Limb (tissue), 2 donors: Measurements from ENCODE around the gene AGPAT4.
A peak's percentile ranks its signal among the peaks of the same experiment; 100 is the strongest.

Source experiments
- DNase-seq, 2 donors: peaks; one replicate each; pipeline ENCODE4 v3.0.0-alpha.2; 2016; ENCODE audit errors: extremely low spot score in 2 of 2

AGPAT4 gene

GRCh38 chr6:161117308-161117707 is 156.6 kb downstream of the AGPAT4 start:
- DNase-seq = no peak

GRCh38 chr6:161116554-161116953 is 157.3 kb downstream of the AGPAT4 start:
- DNase-seq = no peak

- no peak for DNase-seq
These were observed 158.4 kb downstream of the AGPAT4 start for GRCh38 chr6:161115468-161115867.

- no peak for DNase-seq
These were observed 162.6 kb downstream of the AGPAT4 start for GRCh38 chr6:161111261-161111660.

- no peak for DNase-seq
These were observed 163.7 kb downstream of the AGPAT4 start for GRCh38 chr6:161110028-161110779.

- DNase-seq = no peak
These were observed 164.5 kb downstream of the AGPAT4 start for GRCh38 chr6:161109366-161109765.

GRCh38 chr6:161108916-161109315 is 164.9 kb downstream of the AGPAT4 start:
- DNase-seq = no peak

- DNase-seq = no peak
These were observed 165.8 kb downstream of the AGPAT4 start for GRCh38 chr6:161107779-161108730.

- no peak for DNase-seq
These were observed 168.5 kb downstream of the AGPAT4 start for GRCh38 chr6:161105408-161105807.

- no peak for DNase-seq
These were observed 168.9 kb downstream of the AGPAT4 start for GRCh38 chr6:161104966-161105365.

- no peak for DNase-seq
These were observed 170.4 kb downstream of the AGPAT4 start for GRCh38 chr6:161103475-161103874.

GRCh38 chr6:161101517-161101916 is 172.3 kb downstream of the AGPAT4 start:
- peak; percentile 7 to 41 for DNase-seq

GRCh38 chr6:161100072-161100471 is 173.8 kb downstream of the AGPAT4 start:
- DNase-seq = no peak

GRCh38 chr6:161095916-161096315 is 177.9 kb downstream of the AGPAT4 start:
- no peak for DNase-seq

GRCh38 chr6:161094955-161095354 is 178.9 kb downstream of the AGPAT4 start:
- DNase-seq = no peak

GRCh38 chr6:161091972-161092701 is 181.7 kb downstream of the AGPAT4 start:
- DNase-seq = no peak

GRCh38 chr6:161091151-161091550 is 182.7 kb downstream of the AGPAT4 start:
- no peak for DNase-seq

- no peak for DNase-seq
These were observed 185.1 kb downstream of the AGPAT4 start for GRCh38 chr6:161088676-161089328.

GRCh38 chr6:161085246-161085645 is 188.6 kb downstream of the AGPAT4 start:
- DNase-seq = no peak

- DNase-seq = no peak
These were observed 191.6 kb downstream of the AGPAT4 start for GRCh38 chr6:161082215-161082614.

- DNase-seq = no peak
These were observed 193.4 kb downstream of the AGPAT4 start for GRCh38 chr6:161080263-161080970.
